ENCODE results near the gene WNT9B.

The WNT9B gene

GRCh38 chr17:46878055-46878454 is 26.7 kb downstream of the WNT9B start:
- DNase-seq (ENCODE audit: low read depth, low spot score): no peak

GRCh38 chr17:46879101-46879500 is 27.7 kb downstream of the WNT9B start:
- H3K27ac ChIP-seq: no peak overlapping the region
- no peak for DNase-seq (ENCODE audit: low read depth, low spot score)

More at GRCh38 chr17:46878055-46878454, 26.7 kb downstream of the WNT9B start:
- H3K27ac ChIP-seq: no peak overlapping the region

- H3K27ac ChIP-seq: no peak overlapping the region
- no peak for DNase-seq (ENCODE audit: low read depth, low spot score)
These were observed 29.6 kb downstream of the WNT9B start for GRCh38 chr17:46881015-46881414.

GRCh38 chr17:46882666-46883065 is 31.3 kb downstream of the WNT9B start:
- DNase-seq (ENCODE audit: low read depth, low spot score): no peak
- H3K27ac ChIP-seq: no peak overlapping the region

GRCh38 chr17:46883871-46884520 is 32.6 kb downstream of the WNT9B start:
- H3K27ac ChIP-seq: no peak overlapping the region
- DNase-seq (ENCODE audit: low read depth, low spot score): no peak

GRCh38 chr17:46884552-46884951 is 33.2 kb downstream of the WNT9B start:
- no peak for DNase-seq (ENCODE audit: low read depth, low spot score)

GRCh38 chr17:46885415-46886309 is 34.3 kb downstream of the WNT9B start:
- DNase-seq (ENCODE audit: low read depth, low spot score): no peak
- no peak overlapping the region for H3K27ac ChIP-seq

More at GRCh38 chr17:46884552-46884951, 33.2 kb downstream of the WNT9B start:
- no peak overlapping the region for H3K27ac ChIP-seq

- H3K27ac ChIP-seq: no peak overlapping the region
- no peak for DNase-seq (ENCODE audit: low read depth, low spot score)
These were observed 34.9 kb downstream of the WNT9B start for GRCh38 chr17:46886310-46886663.

GRCh38 chr17:46887717-46888116 is 36.3 kb downstream of the WNT9B start:
- DNase-seq (ENCODE audit: low read depth, low spot score): no peak
- H3K27ac ChIP-seq: no peak overlapping the region

GRCh38 chr17:46888727-46889126 is 37.3 kb downstream of the WNT9B start:
- H3K27ac ChIP-seq: no peak overlapping the region

GRCh38 chr17:46889519-46889918 is 38.1 kb downstream of the WNT9B start:
- H3K27ac ChIP-seq: no peak overlapping the region
- DNase-seq (ENCODE audit: low read depth, low spot score): no peak

More at GRCh38 chr17:46888727-46889126, 37.3 kb downstream of the WNT9B start:
- no peak for DNase-seq (ENCODE audit: low read depth, low spot score)

- DNase-seq (ENCODE audit: low read depth, low spot score): no peak
- H3K27ac ChIP-seq: no peak overlapping the region
These were observed 38.7 kb downstream of the WNT9B start for GRCh38 chr17:46889992-46890564.

GRCh38 chr17:46890638-46891037 is 39.3 kb downstream of the WNT9B start:
- DNase-seq (ENCODE audit: low read depth, low spot score): no peak
- H3K27ac ChIP-seq: no peak overlapping the region

GRCh38 chr17:46892192-46892703 is 40.9 kb downstream of the WNT9B start:
- DNase-seq (ENCODE audit: low read depth, low spot score): no peak

GRCh38 chr17:46894024-46894423 is 42.6 kb downstream of the WNT9B start:
- DNase-seq (ENCODE audit: low read depth, low spot score): no peak
- no peak overlapping the region for H3K27ac ChIP-seq

More at GRCh38 chr17:46892192-46892703, 40.9 kb downstream of the WNT9B start:
- no peak overlapping the region for H3K27ac ChIP-seq

- DNase-seq (ENCODE audit: low read depth, low spot score): no peak
- no peak overlapping the region for H3K27ac ChIP-seq
These were observed 43.2 kb downstream of the WNT9B start for GRCh38 chr17:46894476-46895151.

- no peak for DNase-seq (ENCODE audit: low read depth, low spot score)
- H3K27ac ChIP-seq: no peak overlapping the region
These were observed 43.8 kb downstream of the WNT9B start for GRCh38 chr17:46895171-46895570.

- no peak overlapping the region for H3K27ac ChIP-seq
- DNase-seq (ENCODE audit: low read depth, low spot score): no peak
These were observed 45.6 kb downstream of the WNT9B start for GRCh38 chr17:46896991-46897390.

- no peak overlapping the region for H3K27ac ChIP-seq
- no peak for DNase-seq (ENCODE audit: low read depth, low spot score)
These were observed 47.0 kb downstream of the WNT9B start for GRCh38 chr17:46898364-46898763.

- H3K27ac ChIP-seq: no peak overlapping the region
- DNase-seq (ENCODE audit: low read depth, low spot score): no peak
These were observed 47.5 kb downstream of the WNT9B start for GRCh38 chr17:46898860-46899259.
